Karpas-422 (cell line): ENCODE results near the gene ADARB2. TPM values are rescaled to one million over a fixed set of nuclear protein-coding genes. Genes with fewer than 3 reads are reported as not detected.
"Not testable (repeated sequence)": the region's sequence is repeated elsewhere in the genome, so short reads cannot be mapped to it uniquely, and the experiment has no call there.

Experiments
- DNase-seq: peaks from one replicate; pipeline ENCODE4 v3.0.0-alpha.2; 2015
- H2AFZ ChIP-seq: fragments of 200-600 bp; sonication (generic); 2 replicates; pipeline ENCODE4 v1.6.1; 2014; ENCODE audit warnings: antibody characterized with exemption, low read length, mixed read lengths
- H3K27ac ChIP-seq: fragments of 200-600 bp; sonication (generic); 2 replicates; pipeline ENCODE4 v1.5.1; 2014; ENCODE audit warnings: mild to moderate bottlenecking, low read length, moderate library complexity
- H3K27me3 ChIP-seq: fragments of 200-600 bp; sonication (generic); 2 replicates; pipeline ENCODE4 v1.6.1; 2014; ENCODE audit warnings: low read length, mixed read lengths
- H3K36me3 ChIP-seq: fragments of 200-600 bp; sonication (generic); 2 replicates; pipeline ENCODE4 v1.6.1; 2014; ENCODE audit warnings: low read length, mixed read lengths; ENCODE audit not compliant: insufficient read depth
- H3K4me1 ChIP-seq: fragments of 200-600 bp; sonication (generic); 2 replicates; pipeline ENCODE4 v1.6.1; 2014; ENCODE audit warnings: mild to moderate bottlenecking, low read length, mixed read lengths
- H3K4me2 ChIP-seq: fragments of 200-600 bp; sonication (generic); 2 replicates; pipeline ENCODE4 v1.6.1; 2014; ENCODE audit warnings: low read length, low read depth, mild to moderate bottlenecking; ENCODE audit not compliant: poor library complexity, severe bottlenecking
- H3K4me3 ChIP-seq: fragments of 200-600 bp; sonication (generic); 2 replicates; pipeline ENCODE4 v1.5.1; 2014; ENCODE audit warnings: mild to moderate bottlenecking, antibody characterized with exemption, low read length, mixed read lengths
- H3K79me2 ChIP-seq: fragments of 200-600 bp; sonication (generic); 2 replicates; pipeline ENCODE4 v1.6.1; 2014; ENCODE audit warnings: mild to moderate bottlenecking, low read length, mixed read lengths
- H3K9ac ChIP-seq: fragments of 200-600 bp; sonication (generic); 2 replicates; pipeline ENCODE4 v1.6.0; 2014; ENCODE audit warnings: low read length
- H3K9me2 ChIP-seq: fragments of 200-600 bp; sonication (generic), shearing (Covaris generic); replicated peaks from 2 replicates; pipeline ENCODE4 v1.6.0; 2014; ENCODE audit warnings: mild to moderate bottlenecking, low read length, moderate library complexity; ENCODE audit not compliant: insufficient read depth
- H3K9me3 ChIP-seq: fragments of 300-700, 200-600 bp; sonication (generic); 2 replicates; pipeline ENCODE4 v1.6.1; 2014; ENCODE audit warnings: low read length, mixed read lengths
- H4K20me1 ChIP-seq: fragments of 200-600 bp; sonication (generic); 2 replicates; pipeline ENCODE4 v1.6.1; 2014; ENCODE audit warnings: mild to moderate bottlenecking, antibody characterized with exemption, low read length, low read depth; ENCODE audit not compliant: insufficient read depth
- total RNA-seq: library from RNA; depleted of rRNA; stranded (reverse); fragments of >200 nt; shearing (Covaris generic); gene quantifications from 2 replicates; pipeline ENCODE4 v1.2.3, GENCODE V29; 2014; ENCODE audit warnings: low replicate concordance

The ADARB2 gene
- total RNA-seq, 1 experiment from 2014 or later = not detected

DNA sequence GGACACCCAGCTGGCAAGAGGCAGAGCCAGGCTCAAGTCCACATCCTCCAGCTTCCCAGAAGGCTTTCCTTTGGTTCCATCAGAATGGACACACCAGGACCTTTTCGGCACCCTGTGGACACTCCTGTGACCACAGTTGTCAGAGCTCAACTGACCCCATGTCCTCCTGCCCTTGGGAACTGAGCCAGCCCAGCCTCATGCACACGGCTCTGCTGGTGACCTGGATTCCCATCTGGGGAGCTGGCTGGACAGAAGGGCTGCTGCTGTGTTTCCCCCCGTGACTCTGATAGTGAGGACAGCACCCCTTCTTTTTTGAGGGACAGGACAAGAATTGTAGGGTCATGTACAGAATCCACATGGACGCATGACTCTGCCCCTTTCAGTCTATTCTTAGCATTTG, 392.0 kb downstream of the ADARB2 start:
- H3K9ac ChIP-seq = no peak overlapping the region
- no peak overlapping the region for H3K27ac ChIP-seq
- no peaks in the 10 kb centered on the region for H3K9me3 ChIP-seq
- no peak for DNase-seq
- H3K36me3 ChIP-seq = no peaks in the 10 kb centered on the region
- no peaks in the 10 kb centered on the region for H3K9me2 ChIP-seq
- H3K79me2 ChIP-seq = no peaks in the 10 kb centered on the region
- H2AFZ ChIP-seq = no peak overlapping the region
- 0 out of 2 replicates have a peak, but pooled peaks cover 2% of the 10 kb centered on the region for H3K4me1 ChIP-seq
- H3K27me3 ChIP-seq = no peaks in the 10 kb centered on the region
- H3K4me3 ChIP-seq = no peak overlapping the region
- no peaks in the 10 kb centered on the region for H4K20me1 ChIP-seq
- H3K4me2 ChIP-seq = no peak overlapping the region

DNA sequence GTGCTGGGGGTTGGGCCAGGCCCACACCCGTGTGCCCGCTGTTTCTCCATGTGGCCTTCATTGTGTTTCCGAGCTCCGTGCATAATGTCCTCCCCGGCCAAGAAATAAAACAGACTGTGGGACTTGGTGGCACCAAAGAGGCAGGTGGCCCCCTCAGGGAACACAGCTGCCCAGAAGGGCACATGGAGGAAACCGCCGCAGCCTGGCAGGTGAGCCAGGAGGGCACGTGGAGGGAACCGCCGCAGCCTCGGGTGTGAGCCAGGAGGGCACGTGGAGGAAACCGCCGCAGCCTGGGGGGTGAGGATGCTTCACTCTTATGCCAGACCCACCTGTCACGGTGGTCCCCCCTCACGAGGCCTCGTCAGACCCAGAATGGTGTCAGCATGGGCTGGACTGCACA, 392.5 kb downstream of the ADARB2 start:
- H3K27me3 ChIP-seq = no peaks in the 10 kb centered on the region
- H3K4me2 ChIP-seq = no peak overlapping the region
- 0 out of 2 replicates have a peak, but pooled peaks cover 2% of the 10 kb centered on the region for H3K4me1 ChIP-seq
- H2AFZ ChIP-seq = no peak overlapping the region
- no peak overlapping the region for H3K4me3 ChIP-seq
- H3K79me2 ChIP-seq = no peaks in the 10 kb centered on the region
- no peak for DNase-seq
- no peak overlapping the region for H3K9ac ChIP-seq
- no peaks in the 10 kb centered on the region for H3K9me2 ChIP-seq
- no peaks in the 10 kb centered on the region for H4K20me1 ChIP-seq
- H3K9me3 ChIP-seq = no peaks in the 10 kb centered on the region
- no peak overlapping the region for H3K27ac ChIP-seq
- H3K36me3 ChIP-seq = no peaks in the 10 kb centered on the region

DNA sequence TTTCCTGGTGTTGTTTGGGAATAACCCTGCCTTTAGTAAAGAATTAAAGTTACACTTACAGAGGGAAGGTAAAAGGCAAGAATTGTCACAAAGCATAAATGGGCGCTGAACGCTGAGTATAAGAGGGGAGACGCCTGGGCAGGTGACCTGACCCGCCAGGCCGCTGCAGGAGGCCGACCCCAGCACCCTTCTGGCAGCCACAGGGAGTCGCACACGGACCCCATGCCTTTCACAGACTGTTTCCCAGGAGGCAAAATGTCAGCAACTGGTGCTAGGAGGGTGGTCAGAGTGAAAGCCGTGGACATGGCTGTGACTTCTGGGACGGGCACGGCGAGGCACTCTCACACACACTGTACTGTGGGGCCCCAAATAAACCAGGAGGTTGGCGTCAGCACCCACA, 392.9 kb downstream of the ADARB2 start:
- Histone ChIP-seq H3K79me2 (no peaks in the 10 kb centered on the region), H3K4me1 (0 out of 2 replicates have a peak, but pooled peaks cover 2% of the 10 kb centered on the region), H3K27ac (no peak overlapping the region), H2AFZ (no peak overlapping the region), H3K9ac (no peak overlapping the region), H3K4me3 (no peak overlapping the region), H3K9me2 (no peaks in the 10 kb centered on the region), H3K4me2 (no peak overlapping the region), H3K27me3 (no peaks in the 10 kb centered on the region), H3K36me3 (no peaks in the 10 kb centered on the region), H3K9me3 (no peaks in the 10 kb centered on the region), H4K20me1 (no peaks in the 10 kb centered on the region)
- DNase-seq = no peak

DNA sequence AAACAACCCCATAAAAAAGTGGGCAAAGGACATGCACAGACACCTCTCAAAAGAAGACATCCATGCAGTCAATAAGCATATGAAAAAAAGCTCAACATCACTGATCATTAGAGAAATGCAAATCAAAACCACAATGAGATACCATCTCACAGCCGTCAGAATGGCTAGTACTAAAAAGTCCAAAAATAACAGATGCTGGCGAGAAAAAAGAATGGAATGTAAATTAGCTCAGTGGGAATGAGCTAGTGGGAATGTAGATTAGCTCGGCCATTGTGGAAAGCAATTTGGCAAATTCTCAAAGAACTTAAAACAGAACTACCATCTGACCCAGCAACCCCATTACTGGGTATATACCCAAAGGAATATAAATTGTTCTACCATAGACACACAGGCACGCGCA, 394.1 kb downstream of the ADARB2 start:
- H3K27ac ChIP-seq = no peak overlapping the region
- H3K9me3 ChIP-seq = no peaks in the 10 kb centered on the region
- H3K4me1 ChIP-seq = 0 out of 2 replicates have a peak, but pooled peaks cover 2% of the 10 kb centered on the region
- no peak for DNase-seq
- H3K36me3 ChIP-seq = no peaks in the 10 kb centered on the region
- H3K4me2 ChIP-seq = no peak overlapping the region
- H4K20me1 ChIP-seq = no peaks in the 10 kb centered on the region
- no peaks in the 10 kb centered on the region for H3K9me2 ChIP-seq
- H3K79me2 ChIP-seq = no peaks in the 10 kb centered on the region
- no peak overlapping the region for H3K4me3 ChIP-seq
- H3K9ac ChIP-seq = no peak overlapping the region
- H3K27me3 ChIP-seq = no peaks in the 10 kb centered on the region
- H2AFZ ChIP-seq = no peak overlapping the region

DNA sequence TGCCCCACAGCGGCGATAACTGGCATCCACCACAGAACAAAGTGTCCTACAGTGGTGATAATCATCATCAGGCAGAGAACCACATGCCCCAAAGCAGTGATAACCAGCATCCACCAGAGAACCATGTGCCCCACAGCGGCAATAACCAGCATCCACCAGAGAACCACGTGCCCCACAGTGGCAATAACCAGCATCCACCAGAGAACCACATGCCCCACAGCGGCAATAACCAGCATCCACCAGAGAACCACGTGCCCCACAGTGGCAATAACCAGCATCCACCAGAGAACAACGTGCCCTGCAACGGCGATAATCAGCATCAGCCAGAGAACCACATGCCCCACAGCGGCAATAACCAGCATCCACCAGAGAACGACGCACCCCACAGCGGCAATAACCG, 396.3 kb downstream of the ADARB2 start:
- H3K27ac ChIP-seq, H3K79me2 ChIP-seq, H3K4me2 ChIP-seq, H3K27me3 ChIP-seq, H3K4me1 ChIP-seq, H3K36me3 ChIP-seq, H3K4me3 ChIP-seq, H4K20me1 ChIP-seq, DNase-seq, H2AFZ ChIP-seq, H3K9ac ChIP-seq, H3K9me3 ChIP-seq, H3K9me2 ChIP-seq: not testable (repeated sequence)

DNA sequence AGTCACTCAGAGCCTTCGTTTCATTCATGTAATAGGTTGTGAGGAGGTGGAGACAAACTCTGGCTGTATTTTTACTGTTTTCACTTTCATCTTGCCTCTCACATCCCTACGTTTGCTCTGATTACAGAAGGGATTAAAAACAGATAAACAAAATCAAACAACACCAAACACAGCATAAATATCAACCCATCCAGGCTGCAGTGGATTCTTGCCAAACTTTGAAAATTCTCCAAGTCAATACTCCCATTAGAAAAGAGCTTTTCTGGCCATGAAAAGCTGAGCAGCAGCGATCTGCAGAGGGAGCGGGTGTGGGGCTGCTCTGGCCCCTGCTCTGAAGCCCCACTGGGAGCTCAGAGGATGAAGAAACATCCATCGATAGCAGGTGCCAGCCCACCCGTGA, 397.9 kb downstream of the ADARB2 start:
- H3K27ac ChIP-seq = no peak overlapping the region
- H3K79me2 ChIP-seq = no peaks in the 10 kb centered on the region
- no peak for DNase-seq
- no peaks in the 10 kb centered on the region for H4K20me1 ChIP-seq
- no peaks in the 10 kb centered on the region for H3K36me3 ChIP-seq
- no peak overlapping the region for H3K4me3 ChIP-seq
- no peaks in the 10 kb centered on the region for H3K9me3 ChIP-seq
- no peak overlapping the region for H3K4me2 ChIP-seq
- H3K9ac ChIP-seq = no peak overlapping the region
- H3K27me3 ChIP-seq = no peaks in the 10 kb centered on the region
- 0 out of 2 replicates have a peak, but pooled peaks cover 2% of the 10 kb centered on the region for H3K4me1 ChIP-seq
- H2AFZ ChIP-seq = no peak overlapping the region
- no peaks in the 10 kb centered on the region for H3K9me2 ChIP-seq

DNA sequence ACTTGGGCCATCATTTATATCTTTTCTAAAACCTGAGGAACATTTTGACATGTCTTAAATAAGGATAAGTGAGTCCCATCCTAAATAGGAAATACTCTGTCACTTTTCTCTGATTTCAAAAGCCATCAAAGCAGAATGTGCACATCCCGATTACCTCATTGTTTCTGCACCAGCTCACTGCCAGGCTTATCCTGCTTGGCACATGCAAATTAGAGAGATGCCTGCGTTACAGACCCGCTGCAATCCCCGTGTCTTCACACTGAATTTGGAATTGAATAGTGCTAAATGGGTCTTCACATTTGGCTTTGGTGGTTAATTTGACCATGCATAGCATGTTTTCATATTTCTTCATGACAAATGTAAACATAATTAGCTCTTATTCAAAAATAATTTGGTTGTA, 401.7 kb downstream of the ADARB2 start:
- no peak for DNase-seq
- Histone ChIP-seq H3K27me3 (no peaks in the 10 kb centered on the region), H3K9me2 (no peaks in the 10 kb centered on the region; the same call in 1 of the 2 replicates), H3K27ac (no peak overlapping the region), H3K36me3 (no peaks in the 10 kb centered on the region), H3K9ac (no peak overlapping the region), H3K4me1 (no peaks in the 10 kb centered on the region), H3K79me2 (no peaks in the 10 kb centered on the region), H4K20me1 (no peaks in the 10 kb centered on the region), H2AFZ (no peak overlapping the region), H3K9me3 (no peaks in the 10 kb centered on the region), H3K4me2 (no peak overlapping the region), H3K4me3 (no peak overlapping the region)

DNA sequence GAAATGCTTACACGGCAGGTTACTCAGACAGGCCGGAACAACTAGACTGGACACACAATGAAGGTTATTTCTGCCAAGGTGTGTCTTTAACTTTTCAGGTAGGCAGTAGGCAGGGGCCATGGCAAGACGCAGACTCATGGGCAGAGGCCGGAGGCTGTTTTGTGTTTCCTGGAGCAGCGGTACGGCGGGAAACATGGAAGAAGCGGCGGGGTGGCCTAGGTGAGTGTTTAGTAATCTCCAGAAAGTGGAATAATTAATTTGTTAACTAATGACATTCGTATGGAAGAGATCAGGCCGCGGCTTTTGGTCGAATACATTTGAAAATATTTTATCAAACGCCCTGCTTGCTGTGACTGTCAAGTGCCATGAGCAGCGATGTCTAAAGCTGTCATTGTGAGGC, 403.3 kb downstream of the ADARB2 start:
- Histone ChIP-seq H4K20me1 (no peaks in the 10 kb centered on the region), H3K9me3 (no peaks in the 10 kb centered on the region), H3K9me2 (no peaks in the 10 kb centered on the region; the same call in 1 of the 2 replicates), H3K9ac (no peak overlapping the region), H3K27ac (no peak overlapping the region), H3K4me2 (no peak overlapping the region), H2AFZ (no peak overlapping the region), H3K27me3 (no peaks in the 10 kb centered on the region), H3K4me3 (no peak overlapping the region), H3K36me3 (no peaks in the 10 kb centered on the region), H3K79me2 (no peaks in the 10 kb centered on the region), H3K4me1 (no peaks in the 10 kb centered on the region)
- no peak for DNase-seq

DNA sequence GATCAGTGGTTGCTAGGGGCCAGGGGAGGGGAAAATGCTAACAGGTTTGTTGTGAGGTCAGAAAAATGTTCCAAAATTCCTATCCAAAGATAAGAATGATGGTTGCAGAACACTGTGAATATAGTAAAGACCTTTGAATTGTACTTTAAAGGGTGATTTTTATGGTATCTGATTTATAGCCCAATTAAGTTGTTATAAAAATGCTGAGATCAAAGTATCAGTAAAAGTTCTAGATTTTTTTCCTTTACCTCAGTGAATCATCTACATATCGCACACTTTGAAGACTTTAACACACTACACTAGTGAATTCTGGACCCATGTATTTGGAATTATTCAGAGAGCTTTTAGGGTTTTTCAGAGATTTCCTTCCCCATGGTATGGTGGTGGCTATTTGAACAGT, 405.8 kb downstream of the ADARB2 start:
- Histone ChIP-seq H3K79me2 (no peaks in the 10 kb centered on the region), H3K4me3 (no peak overlapping the region), H3K9me3 (no peaks in the 10 kb centered on the region), H3K9me2 (no peaks in the 10 kb centered on the region; the same call in 1 of the 2 replicates), H3K27ac (no peak overlapping the region), H2AFZ (no peak overlapping the region), H3K36me3 (no peaks in the 10 kb centered on the region), H3K27me3 (no peaks in the 10 kb centered on the region), H3K4me2 (no peak overlapping the region), H4K20me1 (no peaks in the 10 kb centered on the region), H3K4me1 (no peaks in the 10 kb centered on the region), H3K9ac (no peak overlapping the region)
- DNase-seq = no peak
